Measurements from ENCODE around the gene VSIR.

- no peak for TF ChIP-seq EZH2 (IDR thresholded peaks at IDR 0.05; ENCODE audit: insufficient read depth, poor library complexity, severe bottlenecking)
- TF ChIP-seq EZH2phosphoT487 (IDR thresholded peaks at IDR 0.05; ENCODE audit: insufficient read depth, low read depth), result no peak
These were observed 29.6 kb upstream of the VSIR start for GRCh38 chr10:71802715-71803488.

Measured in GM23248 (cell line).